GM12878 (cell line): ENCODE data around the gene PPP1R13B.
"Not testable (repeated sequence)": the region's sequence is repeated elsewhere in the genome, so short reads cannot be mapped to it uniquely, and the experiment has no call there.

Experiments used
- BACH1 ChIP-seq: fragments of 450-650 bp; IDR thresholded peaks from 2 replicates; pipeline ENCODE4 v1.6.1; 2017; ENCODE audit warnings: mild to moderate bottlenecking, borderline replicate concordance
- POLR2A ChIP-seq: IDR thresholded peaks from 2 replicates; pipeline ENCODE4 v1.6.1; 2011; ENCODE audit warnings: low read depth, mild to moderate bottlenecking, low read length
- TF ChIP-seq, protein P1 (sequence below), 3 experiments: IDR thresholded peaks in 2 of 3; conservative IDR thresholded peaks in 1 of 3; 2 replicates each; pipeline ENCODE4 v1.5.1; 2011; ENCODE audit warnings: low read depth in 3 of 3, low read length in 3 of 3, mild to moderate bottlenecking in 3 of 3, control low read depth in 2 of 3, moderate library complexity in 2 of 3, inconsistent platforms in 1 of 3, mixed read lengths in 1 of 3; ENCODE audit not compliant: control insufficient read depth in 2 of 3, insufficient read depth in 1 of 3; ENCODE audit errors: extremely low read depth in 1 of 3
- TF ChIP-seq, protein P2 (sequence below): fragments of 450-650 bp; IDR thresholded peaks from 2 replicates; pipeline ENCODE4 v1.6.1; 2017; ENCODE audit warnings: borderline replicate concordance

- TF ChIP-seq, protein P1, sequence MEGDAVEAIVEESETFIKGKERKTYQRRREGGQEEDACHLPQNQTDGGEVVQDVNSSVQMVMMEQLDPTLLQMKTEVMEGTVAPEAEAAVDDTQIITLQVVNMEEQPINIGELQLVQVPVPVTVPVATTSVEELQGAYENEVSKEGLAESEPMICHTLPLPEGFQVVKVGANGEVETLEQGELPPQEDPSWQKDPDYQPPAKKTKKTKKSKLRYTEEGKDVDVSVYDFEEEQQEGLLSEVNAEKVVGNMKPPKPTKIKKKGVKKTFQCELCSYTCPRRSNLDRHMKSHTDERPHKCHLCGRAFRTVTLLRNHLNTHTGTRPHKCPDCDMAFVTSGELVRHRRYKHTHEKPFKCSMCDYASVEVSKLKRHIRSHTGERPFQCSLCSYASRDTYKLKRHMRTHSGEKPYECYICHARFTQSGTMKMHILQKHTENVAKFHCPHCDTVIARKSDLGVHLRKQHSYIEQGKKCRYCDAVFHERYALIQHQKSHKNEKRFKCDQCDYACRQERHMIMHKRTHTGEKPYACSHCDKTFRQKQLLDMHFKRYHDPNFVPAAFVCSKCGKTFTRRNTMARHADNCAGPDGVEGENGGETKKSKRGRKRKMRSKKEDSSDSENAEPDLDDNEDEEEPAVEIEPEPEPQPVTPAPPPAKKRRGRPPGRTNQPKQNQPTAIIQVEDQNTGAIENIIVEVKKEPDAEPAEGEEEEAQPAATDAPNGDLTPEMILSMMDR (IDR thresholded peaks at IDR 0.05 in 2 of 3, conservative IDR thresholded peaks at IDR 0.05 in 1 of 3; ENCODE audit: control insufficient read depth in 2 of 3, extremely low read depth in 1 of 3, insufficient read depth in 1 of 3, low read depth in 3 of 3, low read length in 3 of 3) = not testable (repeated sequence)
- TF ChIP-seq, protein P2, sequence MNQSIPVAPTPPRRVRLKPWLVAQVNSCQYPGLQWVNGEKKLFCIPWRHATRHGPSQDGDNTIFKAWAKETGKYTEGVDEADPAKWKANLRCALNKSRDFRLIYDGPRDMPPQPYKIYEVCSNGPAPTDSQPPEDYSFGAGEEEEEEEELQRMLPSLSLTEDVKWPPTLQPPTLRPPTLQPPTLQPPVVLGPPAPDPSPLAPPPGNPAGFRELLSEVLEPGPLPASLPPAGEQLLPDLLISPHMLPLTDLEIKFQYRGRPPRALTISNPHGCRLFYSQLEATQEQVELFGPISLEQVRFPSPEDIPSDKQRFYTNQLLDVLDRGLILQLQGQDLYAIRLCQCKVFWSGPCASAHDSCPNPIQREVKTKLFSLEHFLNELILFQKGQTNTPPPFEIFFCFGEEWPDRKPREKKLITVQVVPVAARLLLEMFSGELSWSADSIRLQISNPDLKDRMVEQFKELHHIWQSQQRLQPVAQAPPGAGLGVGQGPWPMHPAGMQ = not testable (repeated sequence)
- TF ChIP-seq BACH1, POLR2A: not testable (repeated sequence)
Observed at GRCh38 chr14:103691655-103692054, 155.7 kb downstream of the PPP1R13B start.
